ENCODE data around the gene JAKMIP1.

GRCh38 chr4:6194458-6195195, 5.7 kb downstream of the JAKMIP1 start:
- TF ChIP-seq CTCF (conservative IDR thresholded peaks at IDR 0.05) (no peak), EZH2 (IDR thresholded peaks at IDR 0.05; ENCODE audit: low read depth) (no peak)

All from PC-9 (cell line).